Liver (tissue), 9 donors: ENCODE measurements around the gene ANO7. TPM values are rescaled to one million over a fixed set of nuclear protein-coding genes. Genes with fewer than 3 reads are reported as not detected.

ENCODE experiments used
- DNase-seq: peaks from one replicate; pipeline ENCODE4 v3.0.0-alpha.2; 2017; ENCODE audit warnings: low spot score
- H3K27ac ChIP-seq, 2 donors: one replicate each; pipeline ENCODE4 v1.7.0; 2013; ENCODE audit warnings: inconsistent platforms in 2 of 2, low read length in 2 of 2, control low read depth in 1 of 2, low read depth in 1 of 2, mild to moderate bottlenecking in 1 of 2
- H3K27me3 ChIP-seq, 4 donors: one replicate each; pipeline versions ENCODE4 v1.6.1 to v1.7.0; 2013; ENCODE audit warnings: low read length in 3 of 4, inconsistent platforms in 1 of 4, mild to moderate bottlenecking in 1 of 4, moderate library complexity in 1 of 4; ENCODE audit not compliant: control insufficient read depth in 4 of 4, insufficient read depth in 4 of 4
- H3K36me3 ChIP-seq, 4 donors: one replicate each; pipeline versions ENCODE4 v1.6.1 to v1.7.0; 2013; ENCODE audit warnings: low read length in 3 of 4, mild to moderate bottlenecking in 3 of 4, low read depth in 1 of 4, moderate library complexity in 1 of 4; ENCODE audit not compliant: control insufficient read depth in 4 of 4, insufficient read depth in 3 of 4
- H3K4me1 ChIP-seq, 4 donors: one replicate each; pipeline versions ENCODE4 v1.6.1 to v1.7.0; 2013; ENCODE audit warnings: low read length in 3 of 4, mild to moderate bottlenecking in 3 of 4, moderate library complexity in 1 of 4; ENCODE audit not compliant: control insufficient read depth in 4 of 4, insufficient read depth in 4 of 4
- H3K4me3 ChIP-seq, 3 donors: one replicate each; pipeline versions ENCODE4 v1.6.1 to v1.7.0; 2013; ENCODE audit warnings: low read length in 3 of 3, control low read depth in 1 of 3, low read depth in 1 of 3, mild to moderate bottlenecking in 1 of 3
- H3K9ac ChIP-seq, 2 donors: one replicate each; pipeline ENCODE4 v1.7.0; 2013; ENCODE audit warnings: low read length in 2 of 2, mild to moderate bottlenecking in 2 of 2, moderate library complexity in 2 of 2, control low read depth in 1 of 2, low read depth in 1 of 2
- H3K9me3 ChIP-seq, 4 donors: one replicate each; pipeline versions ENCODE4 v1.6.1 to v1.7.0; 2013; ENCODE audit warnings: low read length in 3 of 4; ENCODE audit not compliant: control insufficient read depth in 4 of 4
- ATF3 ChIP-seq: IDR thresholded peaks from 2 replicates; pipeline ENCODE4 v1.6.1; 2016; ENCODE audit warnings: antibody characterized with exemption
- CTCF ChIP-seq: fragments of 150-350 bp; IDR thresholded peaks from 2 replicates; pipeline ENCODE4 v1.5.1; 2017; ENCODE audit warnings: improper control_type of control experiment, low read depth, low read length; ENCODE audit not compliant: missing input control
- EGR1 ChIP-seq, 2 donors: IDR thresholded peaks; 2 replicates each; pipeline ENCODE4 v1.6.1; 2016 to 2018; ENCODE audit warnings: antibody characterized with exemption in 2 of 2, low read depth in 2 of 2
- FOXA1 ChIP-seq: IDR thresholded peaks from 2 replicates; pipeline ENCODE4 v1.6.1; 2016; ENCODE audit warnings: antibody characterized with exemption
- FOXA2 ChIP-seq: IDR thresholded peaks from 2 replicates; pipeline ENCODE4 v1.6.1; 2016; ENCODE audit warnings: antibody characterized with exemption
- GABPA ChIP-seq, 2 donors: IDR thresholded peaks in 1 of 2; conservative IDR thresholded peaks in 1 of 2; 2 replicates each; pipeline ENCODE4 v1.6.1; 2016; ENCODE audit warnings: antibody characterized with exemption in 2 of 2, mild to moderate bottlenecking in 1 of 2, moderate library complexity in 1 of 2
- HNF4A ChIP-seq, 2 donors: conservative IDR thresholded peaks; 2 replicates each; pipeline ENCODE4 v1.6.1; 2016; ENCODE audit warnings: antibody characterized with exemption in 2 of 2, mild to moderate bottlenecking in 2 of 2
- HNF4G ChIP-seq: IDR thresholded peaks from 2 replicates; pipeline ENCODE4 v1.6.1; 2016; ENCODE audit warnings: antibody characterized with exemption
- JUND ChIP-seq, 2 donors: IDR thresholded peaks; 2 replicates each; pipeline ENCODE4 v1.6.1; 2016; ENCODE audit warnings: antibody characterized with exemption in 2 of 2
- MAX ChIP-seq: IDR thresholded peaks from 2 replicates; pipeline ENCODE4 v1.6.1; 2016; ENCODE audit warnings: antibody characterized with exemption
- NR2F2 ChIP-seq: IDR thresholded peaks from 2 replicates; pipeline ENCODE4 v1.6.1; 2016; ENCODE audit warnings: antibody characterized with exemption
- RAD21 ChIP-seq, 2 donors: IDR thresholded peaks; 2 replicates each; pipeline ENCODE4 v1.6.1; 2016; ENCODE audit warnings: antibody characterized with exemption in 2 of 2, mild to moderate bottlenecking in 2 of 2
- REST ChIP-seq: IDR thresholded peaks from 2 replicates; pipeline ENCODE4 v1.6.1; 2016; ENCODE audit warnings: antibody characterized with exemption, mild to moderate bottlenecking
- RXRA ChIP-seq, 2 donors: IDR thresholded peaks; 2 replicates each; pipeline ENCODE4 v1.6.1; 2017 to 2018; ENCODE audit warnings: antibody characterized with exemption in 2 of 2, mild to moderate bottlenecking in 1 of 2
- SP1 ChIP-seq: IDR thresholded peaks from 2 replicates; pipeline ENCODE4 v1.6.1; 2018; ENCODE audit warnings: antibody characterized with exemption, mild to moderate bottlenecking
- TAF1 ChIP-seq: conservative IDR thresholded peaks from 2 replicates; pipeline ENCODE4 v1.6.1; 2016; ENCODE audit warnings: antibody characterized with exemption, mild to moderate bottlenecking
- YY1 ChIP-seq: IDR thresholded peaks from 2 replicates; pipeline ENCODE4 v1.6.1; 2016; ENCODE audit warnings: antibody characterized with exemption, mild to moderate bottlenecking
- ZBTB33 ChIP-seq: IDR thresholded peaks from 2 replicates; pipeline ENCODE4 v1.6.1; 2016; ENCODE audit warnings: antibody characterized with exemption
- WGBS: extraction: QIAGEN DNeasy Blood & Tissue Kit; methylation state at CpG from one replicate; pipeline ENCODE4 v1.1.7; 2013; 5-methylcytosine and 5-hydroxymethylcytosine counted together
- polyA plus RNA-seq, 2 donors: library from polyadenylated mRNA; stranded (reverse) in 1 of 2; unstranded in 1 of 2; fragments of 200-250 nt in 1 of 2; fragments of >200 nt in 1 of 2; fragmentation: Nextera tagmentation in 1 of 2; extraction: Ambion mirVana in 1 of 2; gene quantifications; one replicate each; pipeline versions ENCODE4 v1.2.1 to v1.2.3, GENCODE V29; 2013 to 2015
- total RNA-seq, 2 donors: library from RNA; depleted of rRNA; stranded (reverse); fragments of >200 nt; gene quantifications; one replicate each; pipeline ENCODE4 v1.2.3, GENCODE V29; 2014
- donor health status: healthy.
- donor health status: healthy.
- donor health status: healthy.
- donor health status: healthy.
- donor health status: healthy.

Gene ANO7
- total and polyA plus RNA-seq, 4 donors = 0.25 to 0.70 (median 0.45) TPM

- no peak overlapping the region for H3K9ac ChIP-seq
Measured at GRCh38 chr2:241214209-241214608, 25.7 kb downstream of the ANO7 start.

More at GRCh38 chr2:241214209-241214608, 25.7 kb downstream of the ANO7 start:
- no peak for TF ChIP-seq TAF1
- TF ChIP-seq ATF3 = no peak
- no peak for TF ChIP-seq MAX
- no peak for TF ChIP-seq RXRA (IDR thresholded peaks at IDR 0.05)
- TF ChIP-seq HNF4A (conservative IDR thresholded peaks at IDR 0.05) = no peak
- no peak for TF ChIP-seq FOXA2
- no peak for TF ChIP-seq NR2F2
- TF ChIP-seq EGR1 (IDR thresholded peaks at IDR 0.05; ENCODE audit: low read depth in 2 of 2) = no peak
- TF ChIP-seq GABPA (IDR thresholded peaks at IDR 0.05 in 1 of 2, conservative IDR thresholded peaks at IDR 0.05 in 1 of 2) = no peak
- no peak for TF ChIP-seq RAD21 (IDR thresholded peaks at IDR 0.05)
- no peak for TF ChIP-seq FOXA1
- TF ChIP-seq JUND (IDR thresholded peaks at IDR 0.05) = no peak
- no peak for TF ChIP-seq YY1
- TF ChIP-seq HNF4G = no peak
- TF ChIP-seq SP1 = no peak
- TF ChIP-seq CTCF = no peak
- no peak for TF ChIP-seq ZBTB33
- no peak for TF ChIP-seq REST
- Histone ChIP-seq H3K36me3 (no peaks in the 10 kb centered on the region), H3K27me3 (no peaks in the 10 kb centered on the region), H3K4me1 (peaks cover 0 to 13% (median 6%) of the 10 kb centered on the region in 4 donors), H3K4me3 (no peak overlapping the region), H3K9me3 (no peaks in the 10 kb centered on the region), H3K27ac (no peak overlapping the region)
- WGBS = 70% methylated on average over 10 of the region's 10 CpGs
- no peak for DNase-seq
